Stimulated activated CD4-positive, alpha-beta T cell treated with anti-CD3 and anti-CD28 coated beads, Interleukin-1b, Interleukin-23, amount 100 ng/mL, for 24 hours (primary cell): ENCODE results near the gene SNX24.

Experiments used
- DNase-seq, 4 experiments: peaks; one replicate each; pipeline ENCODE4 v3.0.0-alpha.2; 2020; ENCODE audit warnings: low read depth in 4 of 4, low spot score in 1 of 4

SNX24 gene

DNA sequence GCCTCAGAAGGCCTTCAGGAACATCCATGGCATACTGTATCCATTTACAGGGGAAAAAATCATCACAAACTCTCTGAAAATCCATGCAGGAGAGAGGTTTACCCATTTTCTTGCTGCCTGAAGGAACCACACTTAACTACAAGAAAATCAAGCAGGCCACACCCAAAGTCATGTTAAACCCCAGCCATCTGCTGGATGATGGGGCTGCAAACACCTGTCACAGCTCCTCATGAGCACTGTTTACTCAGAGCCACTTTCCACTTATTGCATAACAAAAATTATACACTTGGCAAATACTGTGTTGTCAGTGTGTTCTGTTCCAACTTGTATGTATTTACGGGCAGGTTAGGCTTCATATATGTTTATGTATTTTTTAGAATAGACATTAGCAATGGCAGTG, 155.3 kb downstream of the SNX24 start:
- DNase-seq: no peak

- no peak for DNase-seq
Observed at GRCh38 chr5:123001808-123002207, 156.4 kb downstream of the SNX24 start.

DNA sequence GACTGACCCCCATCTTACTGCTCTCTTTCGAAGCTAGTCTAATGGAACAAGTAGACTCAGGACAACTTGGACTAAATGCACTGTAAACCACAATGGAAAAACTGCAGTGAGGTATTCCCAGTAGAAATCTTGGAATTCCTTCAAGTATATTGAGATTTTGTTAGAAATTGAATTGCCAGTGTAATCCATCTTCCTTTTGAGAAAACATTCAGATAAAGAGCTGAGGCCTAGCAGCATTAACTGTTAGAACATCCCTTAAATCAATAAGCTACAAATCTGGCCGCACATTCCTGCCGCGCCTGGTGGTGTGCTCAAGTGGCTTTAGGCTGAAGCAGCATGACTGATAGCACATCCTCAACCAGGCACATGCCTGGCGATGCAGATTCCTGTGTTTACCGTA, 161.8 kb downstream of the SNX24 start:
- DNase-seq: no peak

GRCh38 chr5:123007754-123008153, 162.3 kb downstream of the SNX24 start:
- no peak for DNase-seq

GRCh38 chr5:123012321-123012720, 166.9 kb downstream of the SNX24 start:
- no peak for DNase-seq

- DNase-seq: no peak
Observed at GRCh38 chr5:123014689-123015088, 169.3 kb downstream of the SNX24 start.

DNA sequence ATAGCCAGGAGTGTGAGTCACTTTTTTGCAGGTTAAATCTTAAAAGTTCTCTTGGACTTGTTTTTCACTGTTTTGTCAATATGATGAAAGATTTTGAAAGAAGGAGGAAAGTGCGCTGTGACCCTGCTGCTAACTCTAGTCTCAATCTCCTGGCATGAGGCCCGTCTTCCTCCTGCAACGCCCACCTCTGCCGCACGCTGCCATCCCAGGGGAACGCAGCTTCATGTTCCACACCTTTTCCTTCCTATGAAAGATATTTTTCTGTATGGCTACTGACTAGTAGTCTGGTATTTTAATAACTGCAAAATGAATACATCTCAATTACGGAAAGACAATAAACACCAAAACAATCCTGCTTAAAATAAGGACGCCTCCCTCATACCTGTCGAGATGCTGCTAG, 182.8 kb downstream of the SNX24 start:
- DNase-seq: no peak

GRCh38 chr5:123033157-123033671, 187.8 kb downstream of the SNX24 start:
- DNase-seq: no peak

DNA sequence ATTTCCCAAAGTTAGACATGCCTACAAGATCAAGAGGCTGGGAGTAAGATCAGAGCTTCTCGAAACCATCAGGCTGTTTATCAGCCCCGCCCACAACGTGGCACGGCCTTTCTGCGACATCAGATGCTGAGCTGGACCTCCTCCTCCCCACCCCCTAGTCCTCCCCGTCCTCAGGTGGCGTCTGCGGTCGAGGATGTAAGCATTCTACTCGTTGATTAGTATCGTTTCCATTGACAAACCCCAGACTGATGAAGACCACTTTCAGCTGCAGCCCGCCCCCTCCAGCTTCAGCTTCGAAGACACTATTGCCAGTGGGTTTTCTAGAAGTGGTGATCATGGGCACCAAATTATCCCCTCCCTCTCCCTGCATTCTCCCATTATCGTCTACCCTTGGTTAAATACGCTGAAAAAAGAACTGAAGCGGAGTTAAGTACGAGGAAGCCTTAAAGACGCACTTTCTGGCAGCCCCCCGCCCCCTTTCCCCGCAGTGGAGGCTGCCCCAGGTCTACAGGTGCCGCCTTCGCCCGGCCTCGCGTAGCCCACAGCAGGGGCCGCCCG, 190.0 kb downstream of the SNX24 start:
- no peak for DNase-seq

DNA sequence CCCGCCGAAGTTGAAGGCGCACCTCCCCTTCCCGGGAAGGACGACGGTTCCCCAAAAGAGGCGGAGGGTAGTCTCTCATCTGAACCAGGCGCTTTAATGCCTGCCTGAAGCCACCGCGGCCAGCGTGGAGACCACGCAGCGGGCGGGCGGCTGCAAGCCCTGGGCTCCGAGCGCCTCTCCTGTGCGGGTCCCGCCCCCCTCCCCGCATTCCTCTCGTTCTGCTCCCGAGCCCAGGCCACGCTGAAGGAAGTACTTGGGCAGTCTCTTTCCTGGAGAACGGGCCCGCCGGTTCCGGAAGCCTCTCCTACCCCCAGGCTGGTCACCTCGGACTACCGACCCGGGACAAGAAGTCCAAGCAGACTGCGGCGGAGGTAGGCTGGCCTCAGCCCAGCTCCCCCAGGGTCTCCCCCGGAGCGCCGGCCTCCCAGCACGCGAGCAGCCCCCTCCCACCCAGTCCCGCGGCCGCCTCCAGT, 190.5 kb downstream of the SNX24 start:
- no peak for DNase-seq

- no peak for DNase-seq
Observed at GRCh38 chr5:123036391-123037103, 191.1 kb downstream of the SNX24 start, which contains the start of gene PPIC. Gene PPIC (minus strand): TSS chr5:123036725. CDS start chr5:123036625, 100 bp downstream.

- no peak for DNase-seq
Observed at GRCh38 chr5:123037104-123037418, 191.6 kb downstream of the SNX24 start.

DNA sequence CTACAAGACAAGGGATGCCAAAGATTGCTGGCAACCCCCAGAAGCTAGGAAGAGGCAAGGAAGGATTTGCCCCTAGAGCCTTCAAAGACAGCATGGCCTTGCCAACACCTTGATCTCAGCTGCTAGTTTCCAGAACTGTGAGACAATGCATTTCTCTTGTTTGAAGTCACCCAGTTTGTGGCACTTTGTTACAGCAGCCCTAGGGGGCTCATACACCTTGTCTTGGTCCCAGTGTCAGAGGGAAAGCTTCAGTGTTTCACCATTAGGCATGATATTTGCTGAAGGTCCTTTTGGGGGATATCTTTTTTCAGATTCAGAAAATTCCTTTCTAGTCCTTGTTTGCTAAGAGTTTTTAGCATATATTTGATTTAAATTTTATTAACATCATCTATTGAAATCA, 194.3 kb downstream of the SNX24 start:
- DNase-seq: no peak

DNA sequence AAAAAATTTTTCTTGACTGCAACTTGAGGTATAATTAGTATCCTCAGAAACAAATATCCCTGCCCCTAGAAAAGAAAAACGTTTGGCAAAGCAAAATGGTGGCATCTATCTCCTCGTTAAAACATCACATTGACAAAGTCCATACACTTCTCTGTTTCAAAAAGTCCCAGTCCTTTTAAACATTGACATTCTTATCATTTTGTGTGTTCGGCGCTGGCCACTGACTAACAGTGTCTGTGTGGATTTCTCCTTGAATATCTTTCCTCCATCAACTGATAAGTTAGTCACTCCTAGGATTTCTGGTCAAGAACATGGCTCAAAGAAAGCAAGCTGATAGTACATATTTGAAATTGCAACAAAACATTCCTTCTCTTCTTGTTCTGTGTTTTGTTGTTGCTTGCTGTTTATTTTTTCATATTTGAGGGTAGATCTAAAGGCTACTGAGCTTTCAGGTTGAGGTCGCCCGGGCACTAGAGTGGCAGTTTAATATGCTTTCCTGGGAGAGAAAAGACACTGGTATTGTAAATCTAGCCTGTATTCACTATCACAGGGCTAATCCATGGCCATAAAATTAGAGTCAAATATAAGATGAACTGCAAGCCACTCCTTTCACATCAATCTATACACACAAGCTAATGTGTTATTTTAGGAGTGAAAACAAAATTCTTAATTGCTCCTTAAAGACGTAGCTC, 199.7 kb downstream of the SNX24 start:
- DNase-seq: no peak

GRCh38 chr5:123046222-123046621, 200.8 kb downstream of the SNX24 start:
- no peak for DNase-seq

DNA sequence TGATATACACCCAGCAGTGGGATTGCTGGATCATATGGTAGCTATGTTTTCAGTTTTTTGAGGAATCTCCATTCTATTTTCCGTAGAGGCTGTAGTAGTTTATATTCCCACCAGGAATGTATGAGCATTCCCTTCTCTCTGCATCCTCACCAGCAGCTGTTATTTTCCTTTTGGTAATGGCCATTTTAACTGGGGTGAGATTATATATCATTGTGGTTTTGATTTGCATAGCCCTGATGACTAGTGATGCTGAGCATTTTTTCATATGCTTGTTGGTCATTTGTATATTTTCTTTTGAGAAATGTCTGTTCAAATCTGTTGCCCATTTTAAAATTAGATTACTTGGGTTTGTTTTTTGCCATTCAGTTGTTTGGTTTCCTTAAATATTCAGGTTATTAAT, 202.3 kb downstream of the SNX24 start:
- DNase-seq: no peak

- no peak for DNase-seq
Observed at GRCh38 chr5:123051206-123051605, 205.8 kb downstream of the SNX24 start.
